NCI-H1092 (cell line): ENCODE data around the gene C17orf75.
"Not testable (repeated sequence)": the region's sequence is repeated elsewhere in the genome, so short reads cannot be mapped to it uniquely, and the experiment has no call there.

Experiments used
- DNase-seq: peaks from one replicate; lab custom pipeline; 2025; lab: John Stamatoyannopoulos, UW

C17orf75 gene, protein sequence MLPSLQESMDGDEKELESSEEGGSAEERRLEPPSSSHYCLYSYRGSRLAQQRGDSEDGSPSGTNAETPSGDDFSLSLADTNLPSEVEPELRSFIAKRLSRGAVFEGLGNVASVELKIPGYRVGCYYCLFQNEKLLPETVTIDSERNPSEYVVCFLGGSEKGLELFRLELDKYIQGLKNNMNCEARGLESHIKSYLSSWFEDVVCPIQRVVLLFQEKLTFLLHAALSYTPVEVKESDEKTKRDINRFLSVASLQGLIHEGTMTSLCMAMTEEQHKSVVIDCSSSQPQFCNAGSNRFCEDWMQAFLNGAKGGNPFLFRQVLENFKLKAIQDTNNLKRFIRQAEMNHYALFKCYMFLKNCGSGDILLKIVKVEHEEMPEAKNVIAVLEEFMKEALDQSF

DNA sequence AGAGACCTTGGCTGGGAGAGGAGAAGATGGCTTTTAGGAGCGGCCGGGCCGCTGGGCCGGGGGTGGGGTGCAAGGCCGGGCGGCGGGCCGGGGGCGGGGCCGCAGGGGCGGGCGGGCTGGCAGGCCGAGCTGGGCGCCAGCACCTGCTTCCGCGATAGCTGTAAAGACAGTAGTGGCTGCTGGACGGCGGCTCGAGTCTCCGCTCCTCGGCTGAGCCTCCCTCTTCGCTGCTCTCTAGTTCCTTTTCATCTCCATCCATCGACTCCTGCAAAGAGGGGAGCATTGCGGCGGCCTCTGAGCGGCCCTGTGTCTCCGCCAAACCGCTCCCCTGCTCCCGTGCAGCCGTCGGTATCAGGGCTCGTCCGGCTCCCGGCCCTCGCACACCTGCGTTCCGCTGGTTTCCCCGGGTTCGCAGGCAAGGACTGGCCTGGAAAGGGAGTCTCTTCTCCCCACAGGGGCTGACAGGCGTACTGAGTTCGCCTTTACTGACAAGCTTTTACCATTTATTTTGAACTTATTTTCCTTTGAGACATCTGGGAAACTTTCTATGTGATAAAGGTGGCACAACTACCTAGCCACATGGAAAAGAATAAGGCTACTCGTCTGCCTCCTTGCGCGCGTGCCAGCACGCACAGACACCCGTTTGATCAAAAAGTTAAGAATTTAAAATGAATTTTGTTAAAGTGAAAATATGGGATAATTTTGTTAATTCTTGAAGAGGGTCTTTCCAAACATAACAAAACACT is at the start of gene C17orf75:
Gene C17orf75 (minus strand): TSS at position 317 of the 746 bp plus-strand sequence. CDS start 34 bp downstream, at position 283.
- peak; percentile 71 for DNase-seq

DNA sequence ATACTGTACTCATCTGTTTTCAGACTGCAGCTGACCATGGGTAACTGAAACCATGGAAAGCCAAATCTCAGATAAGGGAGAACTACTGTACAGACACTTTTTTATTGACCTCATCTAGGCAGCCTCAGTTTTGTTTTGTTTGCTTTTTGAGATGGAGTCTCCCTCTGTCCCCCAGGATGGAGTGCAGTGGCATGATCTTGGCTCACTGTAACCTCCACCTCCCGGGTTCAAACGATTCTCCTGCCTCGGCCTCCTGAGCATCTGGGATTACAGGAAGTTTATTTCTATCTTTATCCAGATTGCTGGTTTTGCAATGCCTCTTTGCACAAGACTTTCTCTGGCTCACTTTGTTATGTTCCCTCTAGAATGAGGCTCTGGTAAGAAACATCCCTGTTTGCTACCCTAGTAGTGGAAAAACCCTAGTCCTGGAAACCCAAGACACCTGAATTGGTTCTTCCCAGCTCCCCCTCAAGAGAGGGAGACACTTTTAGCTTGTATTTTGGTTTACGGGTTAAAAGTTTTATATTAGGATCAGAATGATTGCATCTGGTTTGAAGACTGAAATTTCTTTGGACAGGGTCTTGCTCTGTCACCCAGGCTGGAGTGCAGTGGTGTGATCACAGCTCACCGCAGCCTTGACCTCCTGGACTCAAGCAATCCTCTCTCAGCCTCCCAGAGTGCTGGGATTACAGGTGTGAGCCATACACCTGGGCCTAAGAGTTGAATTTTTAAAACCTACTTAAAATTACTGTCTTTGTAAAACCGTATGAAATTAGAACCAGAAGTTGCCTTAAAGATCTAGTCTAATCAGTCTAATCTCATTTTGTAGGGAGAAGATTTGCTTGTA is 46.9 kb upstream of the C17orf75 start:
- DNase-seq = no peak

DNA sequence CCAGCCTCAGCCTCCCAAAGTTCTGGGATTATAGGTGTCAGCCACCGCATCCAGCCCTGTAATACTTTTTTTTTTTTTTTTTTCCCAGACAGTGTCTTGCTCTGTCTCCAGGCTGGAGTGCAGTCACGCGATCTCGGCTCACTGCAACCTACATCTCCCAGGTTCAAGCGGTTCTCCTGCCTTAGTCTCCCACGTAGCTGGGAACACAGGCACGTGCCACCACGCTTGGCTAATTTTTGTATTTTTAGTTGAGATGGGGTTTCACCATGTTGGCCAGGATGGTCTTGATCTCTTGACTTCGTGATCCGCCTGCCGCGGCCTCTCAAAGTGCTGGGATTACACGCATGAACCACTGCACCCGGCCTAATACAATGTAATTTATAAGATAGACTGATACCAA is 46.2 kb upstream of the C17orf75 start:
- not testable (repeated sequence) for DNase-seq

DNA sequence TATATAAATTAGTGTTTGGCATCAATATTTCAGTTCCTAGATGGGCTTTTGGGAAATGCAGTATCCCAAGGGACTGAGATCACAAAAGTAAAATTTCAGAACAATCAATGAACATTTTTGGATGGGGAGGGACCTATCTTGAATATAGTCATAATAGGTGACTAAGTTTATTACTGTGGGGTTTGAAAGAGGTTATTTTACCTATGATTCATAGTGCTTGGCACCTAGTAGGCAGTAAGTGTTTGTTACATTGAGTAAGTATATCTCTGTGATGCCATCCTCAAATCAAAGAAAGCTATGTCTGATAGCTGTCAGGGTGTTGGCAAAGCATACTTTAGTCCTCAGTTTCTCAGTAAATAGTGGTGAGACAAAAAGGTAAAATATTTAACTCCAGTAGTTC is 44.9 kb upstream of the C17orf75 start:
- DNase-seq = no peak

DNA sequence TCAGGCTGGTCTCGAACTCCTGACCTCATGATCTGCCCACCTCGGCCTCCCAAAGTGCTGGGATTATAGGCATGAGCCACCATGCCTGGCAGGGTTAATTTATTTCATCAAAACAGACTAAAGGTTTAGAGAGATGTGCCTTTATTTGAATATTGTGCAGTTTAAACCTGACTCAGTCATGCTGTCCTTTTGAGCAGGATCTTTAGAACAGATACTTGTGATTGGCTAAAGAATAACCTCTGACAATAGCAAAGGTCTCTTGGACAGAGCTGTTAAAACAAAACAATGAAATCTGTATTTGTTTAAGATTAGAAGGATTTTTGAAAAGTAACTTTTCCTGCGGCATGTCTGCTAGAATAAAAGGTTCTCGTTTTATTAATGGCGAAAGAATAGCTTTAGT is 44.0 kb upstream of the C17orf75 start:
- DNase-seq = no peak

DNA sequence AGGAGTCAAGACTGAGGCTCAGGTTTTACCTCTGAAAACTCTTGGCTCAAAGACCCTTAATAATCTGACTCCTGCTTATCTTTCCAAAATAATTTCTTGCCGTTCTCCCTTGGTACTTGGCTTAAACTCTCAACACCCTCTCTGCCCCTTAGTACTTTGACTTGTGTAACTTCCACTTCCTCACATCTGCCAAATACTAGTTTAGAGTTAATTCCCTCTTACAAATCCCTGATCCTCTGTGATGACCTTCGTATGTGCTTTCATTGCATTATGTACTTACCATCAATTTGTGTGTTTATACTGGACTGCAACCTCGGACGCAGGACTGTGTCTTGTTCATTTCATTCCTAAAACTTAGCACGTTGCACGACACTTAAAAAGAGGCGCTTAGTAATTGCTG is 43.1 kb upstream of the C17orf75 start:
- DNase-seq = no peak

DNA sequence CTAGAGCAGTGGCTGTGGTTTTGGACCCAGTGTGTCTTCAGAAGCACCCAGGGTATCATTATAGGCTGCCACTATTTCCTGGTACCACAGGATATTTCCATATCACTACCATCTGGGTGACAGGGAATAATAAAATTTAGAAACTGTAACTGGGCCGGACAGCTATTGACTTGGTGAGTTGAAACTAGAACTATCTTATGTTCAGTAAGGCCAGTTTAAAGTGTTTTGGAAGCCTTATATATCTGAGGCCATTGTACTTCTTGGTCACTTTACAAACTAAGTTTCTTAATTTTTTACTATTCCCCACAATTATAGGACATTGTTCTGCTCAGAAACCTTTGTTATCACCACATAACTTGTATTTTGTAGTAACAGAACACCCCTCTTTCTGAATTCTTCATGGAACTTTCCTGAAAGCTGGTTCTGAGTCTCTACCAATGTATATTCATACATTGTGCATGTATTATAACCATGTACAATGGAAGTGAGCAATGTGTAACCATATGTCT is 42.0 kb upstream of the C17orf75 start:
- DNase-seq = no peak

DNA sequence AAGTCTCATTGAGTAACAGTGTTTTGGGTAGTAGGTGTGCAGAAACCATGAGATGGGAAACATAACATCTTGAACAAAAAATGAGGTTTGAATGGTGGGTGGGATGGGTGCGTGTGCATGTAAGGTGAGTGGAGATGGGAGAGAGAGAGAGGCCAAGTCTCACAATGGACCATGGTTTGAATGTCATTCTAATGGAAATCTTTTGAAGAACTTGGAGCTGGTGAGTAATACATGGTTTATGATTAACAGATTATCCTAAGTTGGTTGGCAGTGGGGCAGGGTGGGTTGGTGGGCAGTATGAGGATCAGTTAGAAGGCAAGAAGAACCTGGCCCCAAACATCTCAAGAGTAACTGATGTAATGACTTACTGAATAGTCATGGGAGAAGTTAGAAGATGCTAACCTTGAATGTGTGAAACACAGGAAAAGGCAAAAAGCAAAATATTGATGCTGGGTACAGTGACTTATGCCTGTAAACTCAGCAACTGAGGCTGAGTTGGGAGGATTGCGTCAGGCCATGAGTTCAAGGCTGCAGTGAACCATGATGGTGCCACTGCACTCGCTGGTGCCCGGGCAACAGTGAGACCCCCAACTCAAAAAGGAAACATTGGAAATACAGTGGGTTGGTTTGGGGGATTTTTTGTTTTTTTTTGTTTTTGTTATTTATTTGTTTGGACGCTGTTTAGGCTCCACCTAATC is 40.7 kb upstream of the C17orf75 start:
- DNase-seq = no peak

DNA sequence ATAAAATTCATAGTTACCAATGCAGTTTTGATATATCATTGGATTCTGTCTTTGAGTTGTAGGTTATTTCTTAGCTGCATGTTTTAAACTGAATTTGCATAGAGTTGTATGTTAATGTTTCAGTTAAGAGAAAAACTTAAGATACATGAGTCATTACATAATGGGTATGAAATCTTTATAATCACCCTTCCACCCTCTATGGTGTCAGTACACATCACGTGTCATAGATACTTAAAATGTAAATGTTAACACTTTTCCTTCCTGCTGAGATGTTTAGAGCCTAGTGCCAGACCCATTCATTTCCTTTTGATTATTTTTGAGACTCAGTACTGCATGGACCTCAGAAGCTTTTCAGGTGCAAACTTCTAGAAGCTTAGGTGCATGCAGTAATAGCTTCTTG is 28.5 kb upstream of the C17orf75 start:
- DNase-seq = no peak

DNA sequence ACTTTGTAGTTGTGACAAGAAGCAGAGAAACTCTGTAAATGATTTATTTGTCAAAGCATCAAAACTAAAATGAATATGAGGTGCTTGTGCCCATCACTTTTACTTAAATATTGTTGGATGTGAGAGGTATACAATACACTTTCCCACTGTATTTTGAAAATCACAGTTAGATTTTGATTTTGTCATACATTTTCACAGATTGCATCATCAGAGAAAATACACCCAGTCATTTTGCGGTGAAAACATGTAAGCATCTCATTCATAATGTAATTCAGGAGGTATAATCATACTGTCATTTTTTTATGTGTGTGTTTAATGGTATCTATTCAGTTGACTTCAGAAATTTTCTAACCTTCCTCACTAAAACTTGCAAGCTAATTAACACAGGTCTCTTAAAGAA is 19.3 kb upstream of the C17orf75 start:
- no peak for DNase-seq

DNA sequence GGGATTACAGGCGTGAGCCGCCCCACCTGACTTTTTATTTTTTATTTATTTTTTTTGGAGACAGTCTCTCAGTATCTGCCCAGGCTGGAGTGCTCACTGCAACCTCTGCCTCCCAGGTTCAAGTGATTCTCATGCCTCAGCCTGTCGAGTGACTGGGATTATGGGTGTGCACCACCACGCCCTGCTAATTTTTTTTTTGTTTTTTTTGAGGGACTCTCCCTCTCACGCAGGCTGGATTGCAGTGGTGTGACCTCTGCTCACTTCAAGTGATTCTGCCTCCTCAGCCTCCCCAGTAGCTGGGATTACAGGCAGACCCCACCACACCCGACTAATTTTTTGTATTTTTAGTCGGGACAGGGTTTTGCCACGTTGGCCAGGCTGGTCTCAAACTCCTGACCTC is 15.6 kb upstream of the C17orf75 start:
- DNase-seq = no peak

DNA sequence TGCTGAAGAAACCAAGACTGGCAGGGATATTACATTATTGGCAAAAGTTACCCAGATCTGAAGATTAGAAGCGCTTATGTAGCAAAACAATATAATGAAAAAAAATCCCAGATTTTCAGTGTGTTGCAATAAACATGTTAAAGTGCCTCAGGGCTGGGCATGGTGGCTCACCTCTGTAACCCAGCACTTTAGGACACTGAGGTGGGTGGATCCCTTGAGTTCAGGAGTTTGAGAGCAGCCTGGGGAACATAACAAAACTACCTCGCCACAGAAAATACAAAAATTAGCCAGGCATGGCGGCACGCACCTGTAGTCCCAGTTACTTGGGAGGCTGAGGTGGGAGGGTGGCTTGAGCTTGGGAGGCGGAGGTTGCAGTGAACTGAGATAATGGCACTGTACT is 14.8 kb upstream of the C17orf75 start:
- no peak for DNase-seq

DNA sequence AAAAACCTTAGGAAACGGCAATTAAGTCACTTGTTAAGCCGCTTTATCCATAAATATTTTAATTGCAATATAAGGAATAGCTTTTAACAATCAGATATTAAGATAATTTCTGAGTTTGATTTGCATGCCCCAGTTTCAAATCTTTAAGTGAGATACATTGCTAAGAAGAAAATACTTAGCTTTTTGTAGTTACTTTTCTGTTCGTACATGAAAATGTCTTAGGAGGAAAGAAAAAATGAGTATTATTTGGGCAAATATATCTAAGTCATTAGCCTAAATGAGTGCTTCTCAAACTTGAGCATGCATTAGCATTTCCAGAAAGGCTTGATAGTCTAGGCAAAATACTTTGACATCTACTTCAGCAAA is 14.4 kb upstream of the C17orf75 start:
- DNase-seq = no peak

DNA sequence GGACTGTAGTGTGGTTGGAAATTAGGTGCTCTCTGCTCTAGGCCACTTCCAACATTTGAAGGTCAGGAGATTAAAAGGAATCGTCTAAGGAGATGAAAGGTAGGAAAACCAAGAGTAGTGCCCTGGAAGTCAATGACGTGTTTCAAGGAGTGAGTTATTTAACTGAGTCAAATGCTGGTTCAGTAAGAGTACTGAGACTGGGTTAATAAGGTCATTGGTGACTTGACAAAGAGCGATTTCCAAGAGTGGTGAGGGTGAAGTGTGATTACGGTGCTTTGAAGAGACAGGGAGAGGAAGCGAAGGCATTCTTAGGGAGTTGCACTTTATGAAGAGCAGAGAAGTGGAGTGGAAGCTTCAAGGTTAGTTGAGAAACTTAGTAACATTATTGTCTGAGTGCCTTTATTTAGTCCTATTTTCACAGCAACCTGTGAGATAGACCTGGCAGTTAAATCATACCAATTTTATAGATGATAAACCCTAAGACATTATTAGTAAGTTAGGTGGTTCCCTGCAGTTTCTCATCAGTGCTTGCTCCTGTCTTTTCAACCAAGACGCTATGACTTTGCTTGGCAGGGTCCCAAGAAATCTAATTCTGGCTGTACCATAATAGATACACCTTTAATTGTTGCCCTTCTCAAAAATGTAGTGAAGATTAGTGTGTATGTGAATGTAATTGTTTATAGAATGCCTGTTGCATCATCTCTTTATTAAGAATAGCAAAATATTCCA is 13.8 kb upstream of the C17orf75 start:
- DNase-seq = no peak

DNA sequence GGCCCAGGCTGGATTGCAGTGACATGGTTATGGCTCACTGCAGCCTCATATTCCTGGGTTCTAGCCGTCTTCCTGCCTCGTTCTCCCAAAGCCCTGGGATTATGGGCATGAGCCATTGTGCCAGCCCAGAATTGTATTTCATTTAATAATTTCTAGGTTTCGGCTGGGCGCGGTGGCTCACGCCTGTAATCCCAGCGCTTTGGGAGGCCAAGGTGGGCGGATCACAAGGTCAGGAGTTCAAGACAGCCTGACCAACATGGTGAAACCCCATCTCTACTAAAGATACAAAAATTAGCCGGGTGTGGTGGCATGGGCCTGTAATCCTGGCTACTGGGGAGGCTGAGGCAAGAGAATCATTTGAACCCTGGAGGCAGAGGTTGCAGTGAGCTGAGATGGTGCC is 10.8 kb upstream of the C17orf75 start:
- DNase-seq = not testable (repeated sequence)

DNA sequence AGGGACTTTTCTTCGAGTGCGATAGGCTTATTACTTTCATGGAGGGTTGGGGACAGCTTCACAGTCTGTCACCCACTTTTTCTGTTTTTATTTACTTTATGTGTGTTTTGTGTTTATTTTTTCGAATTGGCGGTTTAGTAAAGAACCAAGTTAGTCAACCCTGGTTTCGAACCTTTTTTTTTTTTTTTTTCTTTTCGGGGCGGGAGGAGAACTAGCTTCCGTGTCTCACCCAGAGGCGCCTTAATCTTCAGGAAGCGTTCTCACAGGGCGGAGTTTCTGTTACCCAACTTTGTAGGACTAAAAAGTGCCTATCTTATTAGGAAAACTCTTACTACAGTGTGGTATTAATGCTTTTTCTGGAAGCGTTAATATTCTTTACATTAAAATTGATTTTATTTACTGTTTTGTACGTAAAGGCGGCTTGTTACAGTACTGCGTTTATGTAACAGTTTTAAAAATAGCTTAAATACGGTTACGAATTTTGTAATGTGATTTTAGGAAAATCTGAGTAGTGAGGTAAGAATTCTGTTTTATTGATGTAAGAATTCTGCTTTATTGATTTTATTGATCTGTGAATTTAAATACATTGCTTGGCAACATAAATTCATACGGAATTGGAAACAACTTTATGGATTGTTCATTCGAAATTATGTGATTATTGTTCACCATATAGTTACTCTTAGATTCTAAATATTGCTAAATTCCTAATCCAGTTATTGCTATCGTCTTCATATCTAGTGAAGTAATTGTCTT is 8.9 kb upstream of the C17orf75 start:
- DNase-seq = no peak

DNA sequence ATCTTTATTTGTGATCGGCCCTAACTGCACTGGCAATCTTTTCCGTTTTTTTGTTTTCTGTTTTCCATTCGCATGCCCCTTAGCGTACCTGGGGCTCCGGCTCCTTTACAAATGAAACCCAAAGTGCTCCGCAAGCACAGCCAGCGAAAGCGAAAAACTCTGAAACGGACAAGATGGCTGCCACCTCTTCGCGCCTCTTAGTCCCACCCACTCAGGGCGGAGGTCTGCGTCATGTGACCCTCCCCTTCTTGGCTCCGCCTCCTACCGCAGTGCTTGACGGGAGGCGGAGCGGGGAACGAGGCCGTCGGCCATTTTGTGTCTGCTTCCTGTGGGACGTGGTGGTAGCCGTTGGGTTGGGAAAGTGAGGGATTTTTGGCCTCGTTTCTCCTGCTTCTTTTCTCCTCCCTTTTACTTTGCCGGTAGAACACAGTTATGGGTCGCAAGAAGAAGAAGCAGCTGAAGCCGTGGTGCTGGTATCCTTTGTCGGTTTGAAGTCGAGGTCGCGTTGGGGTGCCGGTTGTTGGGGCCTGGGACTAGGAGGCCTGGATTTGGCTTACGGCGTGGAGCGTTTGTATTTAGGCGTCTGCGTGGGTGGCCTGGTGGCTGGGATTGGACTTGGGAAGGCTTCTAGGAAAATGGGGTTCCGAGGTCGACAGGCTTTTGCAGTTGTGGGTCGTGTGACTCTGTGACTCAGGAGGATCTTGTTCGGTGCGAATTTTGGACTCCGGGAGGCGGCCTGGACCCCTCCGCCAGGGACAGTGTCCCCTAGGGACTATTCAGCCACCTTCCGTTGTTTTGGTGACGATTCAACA is 8.1 kb upstream of the C17orf75 start, which contains the start of gene ZNF207:
Gene ZNF207 (plus strand): TSS at position 304 of the 812 bp plus-strand sequence. CDS start 129 bp downstream, at position 433.
- peak; percentile 98 for DNase-seq

DNA sequence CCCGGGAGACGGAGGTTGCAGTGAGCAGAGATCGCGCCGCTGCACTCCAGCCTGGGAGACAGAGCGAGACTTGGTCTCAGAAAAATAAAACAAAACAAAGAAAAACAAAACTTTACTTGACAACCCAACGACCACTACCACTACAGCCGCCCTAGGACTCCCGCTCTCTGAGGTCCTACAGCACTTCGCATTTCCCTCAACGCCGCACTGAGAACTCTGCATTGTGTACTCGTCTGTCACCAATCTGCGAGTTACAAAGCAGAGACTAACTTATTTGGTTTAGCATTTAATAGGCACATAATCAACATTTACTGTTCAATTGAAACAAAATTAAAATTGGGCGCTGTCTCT is 7.5 kb upstream of the C17orf75 start:
- DNase-seq = no peak

DNA sequence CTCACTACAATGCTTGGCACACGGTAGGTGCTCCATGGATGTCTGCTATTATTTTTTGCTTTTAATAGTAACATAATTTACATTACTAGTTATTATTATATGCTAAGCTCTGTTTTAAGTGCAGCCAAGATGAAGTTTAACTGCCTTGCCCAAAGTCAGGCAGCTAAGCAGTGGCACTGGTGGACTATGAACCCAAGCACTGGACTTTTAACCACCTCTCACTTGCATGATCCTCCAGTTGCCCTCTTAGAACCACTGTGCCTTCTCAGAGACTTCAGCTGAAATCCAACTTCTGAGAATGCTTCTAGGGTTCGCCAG is 6.5 kb upstream of the C17orf75 start:
- DNase-seq = no peak
